Thoracic aorta (tissue), 2 donors: ENCODE measurements around the gene HLA-A. TPM values are rescaled to one million over a fixed set of nuclear protein-coding genes. Genes with fewer than 3 reads are reported as not detected.

ENCODE experiments used
- ATAC-seq: fragments of 150-250 bp; one replicate; pipeline ENCODE4 v1.8.0; 2017; ENCODE audit warnings: low read depth; ENCODE audit not compliant: insufficient number of reproducible peaks, low FRiP score
- DNase-seq: peaks from one replicate; pipeline ENCODE4 v3.0.0-alpha.2; 2020; ENCODE audit warnings: low spot score
- H3K27ac ChIP-seq, 2 donors: fragments of 200-600 bp; sonication (generic); 1 replicate in 1 of 2; 2 replicates in 1 of 2; pipeline ENCODE4 v1.5.1; 2016; ENCODE audit warnings: mild to moderate bottlenecking in 2 of 2, moderate library complexity in 2 of 2
- H3K27me3 ChIP-seq: fragments of 200-600 bp; sonication (generic); replicated peaks from 2 replicates; pipeline ENCODE4 v1.6.0; 2016; ENCODE audit warnings: mild to moderate bottlenecking; ENCODE audit not compliant: insufficient read depth
- H3K36me3 ChIP-seq: fragments of 200-600 bp; sonication (generic); one replicate; pipeline ENCODE4 v1.5.1; 2016
- H3K4me1 ChIP-seq, 2 donors: fragments of 200-600 bp; sonication (generic); 1 replicate in 1 of 2; 2 replicates in 1 of 2; pipeline versions ENCODE4 v1.5.1 to v1.6.0; 2016; ENCODE audit warnings: low read depth in 2 of 2, mild to moderate bottlenecking in 1 of 2; ENCODE audit not compliant: control insufficient read depth in 1 of 2
- H3K4me3 ChIP-seq: fragments of 200-600 bp; sonication (generic); 2 replicates; pipeline ENCODE4 v1.5.1; 2016; ENCODE audit warnings: mild to moderate bottlenecking
- H3K9me3 ChIP-seq: fragments of 200-600 bp; sonication (generic); 2 replicates; pipeline ENCODE4 v1.5.1; 2016
- total RNA-seq, 2 donors: library from RNA; depleted of rRNA; stranded (reverse); fragments of >200 nt; gene quantifications; one replicate each; pipeline versions ENCODE4 v1.1.0 to v1.2.3, GENCODE V29; 2016
- TF ChIP-seq, protein P1 (sequence below): fragments of 200-600 bp; sonication (generic); IDR thresholded peaks from one replicate; pipeline ENCODE4 v1.5.1; 2019; ENCODE audit warnings: antibody characterized with exemption

Gene HLA-A
- total RNA-seq = 100 to 1,000 TPM; 525 to 870 TPM

DNA sequence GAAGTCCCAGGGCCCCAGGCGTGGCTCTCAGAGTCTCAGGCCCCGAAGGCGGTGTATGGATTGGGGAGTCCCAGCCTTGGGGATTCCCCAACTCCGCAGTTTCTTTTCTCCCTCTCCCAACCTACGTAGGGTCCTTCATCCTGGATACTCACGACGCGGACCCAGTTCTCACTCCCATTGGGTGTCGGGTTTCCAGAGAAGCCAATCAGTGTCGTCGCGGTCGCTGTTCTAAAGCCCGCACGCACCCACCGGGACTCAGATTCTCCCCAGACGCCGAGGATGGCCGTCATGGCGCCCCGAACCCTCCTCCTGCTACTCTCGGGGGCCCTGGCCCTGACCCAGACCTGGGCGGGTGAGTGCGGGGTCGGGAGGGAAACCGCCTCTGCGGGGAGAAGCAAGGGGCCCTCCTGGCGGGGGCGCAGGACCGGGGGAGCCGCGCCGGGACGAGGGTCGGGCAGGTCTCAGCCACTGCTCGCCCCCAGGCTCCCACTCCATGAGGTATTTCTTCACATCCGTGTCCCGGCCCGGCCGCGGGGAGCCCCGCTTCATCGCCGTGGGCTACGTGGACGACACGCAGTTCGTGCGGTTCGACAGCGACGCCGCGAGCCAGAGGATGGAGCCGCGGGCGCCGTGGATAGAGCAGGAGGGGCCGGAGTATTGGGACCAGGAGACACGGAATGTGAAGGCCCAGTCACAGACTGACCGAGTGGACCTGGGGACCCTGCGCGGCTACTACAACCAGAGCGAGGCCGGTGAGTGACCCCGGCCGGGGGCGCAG is at the start of gene HLA-A:
TSS of gene HLA-A (plus strand) at position 258 of the 778 bp plus-strand sequence. CDS start at position 280, 22 bp downstream.
- peak; percentile 98 for ATAC-seq
- TF ChIP-seq, protein P1, sequence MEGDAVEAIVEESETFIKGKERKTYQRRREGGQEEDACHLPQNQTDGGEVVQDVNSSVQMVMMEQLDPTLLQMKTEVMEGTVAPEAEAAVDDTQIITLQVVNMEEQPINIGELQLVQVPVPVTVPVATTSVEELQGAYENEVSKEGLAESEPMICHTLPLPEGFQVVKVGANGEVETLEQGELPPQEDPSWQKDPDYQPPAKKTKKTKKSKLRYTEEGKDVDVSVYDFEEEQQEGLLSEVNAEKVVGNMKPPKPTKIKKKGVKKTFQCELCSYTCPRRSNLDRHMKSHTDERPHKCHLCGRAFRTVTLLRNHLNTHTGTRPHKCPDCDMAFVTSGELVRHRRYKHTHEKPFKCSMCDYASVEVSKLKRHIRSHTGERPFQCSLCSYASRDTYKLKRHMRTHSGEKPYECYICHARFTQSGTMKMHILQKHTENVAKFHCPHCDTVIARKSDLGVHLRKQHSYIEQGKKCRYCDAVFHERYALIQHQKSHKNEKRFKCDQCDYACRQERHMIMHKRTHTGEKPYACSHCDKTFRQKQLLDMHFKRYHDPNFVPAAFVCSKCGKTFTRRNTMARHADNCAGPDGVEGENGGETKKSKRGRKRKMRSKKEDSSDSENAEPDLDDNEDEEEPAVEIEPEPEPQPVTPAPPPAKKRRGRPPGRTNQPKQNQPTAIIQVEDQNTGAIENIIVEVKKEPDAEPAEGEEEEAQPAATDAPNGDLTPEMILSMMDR = no peak

GRCh38 chr6:29892696-29893095 is 49.6 kb upstream of the HLA-A start:
- H3K27ac ChIP-seq = no peak overlapping the region
- H3K27me3 ChIP-seq = no peaks in the 10 kb centered on the region
- ATAC-seq (no peak), DNase-seq (no peak)
- H3K4me1 ChIP-seq = no peaks in the 10 kb centered on the region
- TF ChIP-seq, protein P1 = no peak
- no peaks in the 10 kb centered on the region for H3K36me3 ChIP-seq
- H3K9me3 ChIP-seq = no peaks in the 10 kb centered on the region
- H3K4me3 ChIP-seq = no peak overlapping the region

More for the DNA sequence above, at the start of gene HLA-A:
- Histone ChIP-seq H3K36me3 (no peaks in the 10 kb centered on the region), H3K4me1 (peaks cover 0 to 15% of the 10 kb centered on the region in 2 donors), H3K27ac (peak within 1 kb of the TSS; percentile 85 to 92), H3K9me3 (no peaks in the 10 kb centered on the region), H3K4me3 (peak within 1 kb of the TSS; percentile 81), H3K27me3 (no peaks in the 10 kb centered on the region)
- peak; percentile 84 for DNase-seq

- Histone ChIP-seq H3K36me3 (no peaks in the 10 kb centered on the region), H3K4me3 (no peak overlapping the region), H3K4me1 (no peaks in the 10 kb centered on the region), H3K27ac (no peak overlapping the region), H3K27me3 (no peaks in the 10 kb centered on the region), H3K9me3 (no peaks in the 10 kb centered on the region)
- DNase-seq = no peak
- no peak for ATAC-seq
- TF ChIP-seq, protein P1 = no peak
Measured at GRCh38 chr6:29899281-29899680, 43.1 kb upstream of the HLA-A start.

GRCh38 chr6:29905286-29905685 is 37.0 kb upstream of the HLA-A start:
- no peak for DNase-seq
- Histone ChIP-seq H3K9me3 (no peaks in the 10 kb centered on the region), H3K4me3 (no peak overlapping the region), H3K27ac (no peak overlapping the region), H3K36me3 (no peaks in the 10 kb centered on the region), H3K27me3 (no peaks in the 10 kb centered on the region), H3K4me1 (no peaks in the 10 kb centered on the region)
- ATAC-seq = no peak
- TF ChIP-seq, protein P1 = no peak

GRCh38 chr6:29907637-29908340 is 34.5 kb upstream of the HLA-A start:
- H3K4me1 ChIP-seq = no peaks in the 10 kb centered on the region
- no peaks in the 10 kb centered on the region for H3K27me3 ChIP-seq
- no peak for DNase-seq
- H3K36me3 ChIP-seq = no peaks in the 10 kb centered on the region
- no peak overlapping the region for H3K27ac ChIP-seq
- no peak for ATAC-seq
- TF ChIP-seq, protein P1 = no peak
- no peak overlapping the region for H3K4me3 ChIP-seq
- H3K9me3 ChIP-seq = no peaks in the 10 kb centered on the region
